ENCODE measurements around the gene TBX2.

GRCh38 chr17:61411261-61412142 lies 11.9 kb downstream of the TBX2 start:
- TF ChIP-seq EZH2 (IDR thresholded peaks at IDR 0.05; ENCODE audit: borderline replicate concordance, low read depth, low read length, poor library complexity, severe bottlenecking), result no peak
- TF ChIP-seq, protein P1, sequence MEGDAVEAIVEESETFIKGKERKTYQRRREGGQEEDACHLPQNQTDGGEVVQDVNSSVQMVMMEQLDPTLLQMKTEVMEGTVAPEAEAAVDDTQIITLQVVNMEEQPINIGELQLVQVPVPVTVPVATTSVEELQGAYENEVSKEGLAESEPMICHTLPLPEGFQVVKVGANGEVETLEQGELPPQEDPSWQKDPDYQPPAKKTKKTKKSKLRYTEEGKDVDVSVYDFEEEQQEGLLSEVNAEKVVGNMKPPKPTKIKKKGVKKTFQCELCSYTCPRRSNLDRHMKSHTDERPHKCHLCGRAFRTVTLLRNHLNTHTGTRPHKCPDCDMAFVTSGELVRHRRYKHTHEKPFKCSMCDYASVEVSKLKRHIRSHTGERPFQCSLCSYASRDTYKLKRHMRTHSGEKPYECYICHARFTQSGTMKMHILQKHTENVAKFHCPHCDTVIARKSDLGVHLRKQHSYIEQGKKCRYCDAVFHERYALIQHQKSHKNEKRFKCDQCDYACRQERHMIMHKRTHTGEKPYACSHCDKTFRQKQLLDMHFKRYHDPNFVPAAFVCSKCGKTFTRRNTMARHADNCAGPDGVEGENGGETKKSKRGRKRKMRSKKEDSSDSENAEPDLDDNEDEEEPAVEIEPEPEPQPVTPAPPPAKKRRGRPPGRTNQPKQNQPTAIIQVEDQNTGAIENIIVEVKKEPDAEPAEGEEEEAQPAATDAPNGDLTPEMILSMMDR (conservative IDR thresholded peaks at IDR 0.05; ENCODE audit: low read depth, low read length), result peak; percentile 37; the same call in 1 of the 2 replicates

Data from A673 (cell line).